GM08714 (cell line): ENCODE results near the gene ZNF839.
A peak's percentile ranks its signal among the peaks of the same experiment; 100 is the strongest.

Source experiments
- H3K4me3 ChIP-seq: fragments of 200-500 bp; sonication (Bioruptor generic); 2 replicates; pipeline ENCODE4 v1.5.1; 2014; ENCODE audit warnings: mild to moderate bottlenecking, low read length, inconsistent platforms
- ZNF274 ChIP-seq: IDR thresholded peaks from 2 replicates; pipeline ENCODE4 v1.6.1; 2012; ENCODE audit warnings: mild to moderate bottlenecking, low read depth, low read length

The ZNF839 gene

DNA sequence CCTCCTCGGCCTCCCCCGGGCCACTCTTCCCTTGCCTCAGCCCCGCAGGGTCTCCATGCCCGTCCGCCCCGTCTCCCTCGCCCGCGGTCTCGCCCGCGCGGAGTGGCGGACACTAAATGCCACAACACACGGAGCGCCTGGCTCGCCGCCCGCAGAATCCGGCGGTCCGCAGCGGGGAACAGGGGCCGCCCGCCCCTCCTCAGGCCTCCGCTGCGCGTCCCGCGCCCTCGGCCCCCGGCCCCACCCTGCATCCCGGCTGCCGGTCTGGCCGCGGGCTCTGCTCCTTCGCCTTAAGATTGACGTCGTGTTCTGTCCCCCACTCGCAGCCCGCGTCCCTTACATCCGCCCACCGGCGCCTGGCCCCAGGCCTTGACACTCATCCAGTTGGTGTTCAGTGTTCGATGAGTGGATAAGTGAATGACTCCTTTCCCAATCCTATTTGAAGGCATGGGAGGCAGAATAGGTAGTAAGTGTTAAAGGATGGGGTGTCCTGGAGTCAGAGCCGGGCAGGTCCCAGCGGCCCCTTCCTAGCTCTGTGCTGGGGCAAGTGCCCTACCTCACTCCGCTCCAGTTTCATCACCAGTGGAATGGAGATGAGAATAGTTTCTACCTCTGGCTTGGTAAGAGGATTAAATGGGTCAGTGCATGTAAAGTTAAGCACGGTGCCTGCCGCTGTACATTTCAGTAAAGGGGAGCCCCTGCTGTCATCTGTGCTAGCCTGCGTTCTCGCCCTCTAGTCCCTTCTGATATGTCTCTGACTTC is 43.8 kb downstream of the ZNF839 start:
- no peak for TF ChIP-seq ZNF274

DNA sequence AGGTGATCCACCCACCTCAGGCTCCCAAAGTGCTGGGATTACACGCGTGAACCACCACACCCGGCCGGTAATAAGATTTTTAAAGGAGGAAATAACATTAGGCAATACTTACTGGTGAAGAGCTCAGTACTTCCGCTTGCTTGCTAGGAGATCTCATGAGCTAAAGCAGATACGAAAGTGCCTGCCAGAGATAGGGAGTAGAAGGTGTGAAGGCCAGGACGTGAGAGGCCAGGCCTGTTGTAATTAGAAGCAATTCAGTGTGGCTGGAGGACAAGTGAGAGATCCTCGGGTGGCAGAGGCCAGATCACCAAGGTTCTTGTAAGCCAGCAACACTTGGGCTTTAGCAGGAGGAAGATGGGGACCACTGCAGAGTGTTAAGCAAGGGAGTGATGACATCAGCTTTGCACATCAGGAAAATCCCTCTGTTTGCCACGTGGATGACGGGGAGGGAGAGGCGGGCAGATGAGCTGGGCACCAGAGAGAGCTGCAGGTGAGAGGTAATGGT is 50.8 kb downstream of the ZNF839 start:
- no peak overlapping the region for H3K4me3 ChIP-seq
- no peak for TF ChIP-seq ZNF274

More for the DNA sequence above, 43.8 kb downstream of the ZNF839 start:
- H3K4me3 ChIP-seq: peak overlapping the region; percentile 84

DNA sequence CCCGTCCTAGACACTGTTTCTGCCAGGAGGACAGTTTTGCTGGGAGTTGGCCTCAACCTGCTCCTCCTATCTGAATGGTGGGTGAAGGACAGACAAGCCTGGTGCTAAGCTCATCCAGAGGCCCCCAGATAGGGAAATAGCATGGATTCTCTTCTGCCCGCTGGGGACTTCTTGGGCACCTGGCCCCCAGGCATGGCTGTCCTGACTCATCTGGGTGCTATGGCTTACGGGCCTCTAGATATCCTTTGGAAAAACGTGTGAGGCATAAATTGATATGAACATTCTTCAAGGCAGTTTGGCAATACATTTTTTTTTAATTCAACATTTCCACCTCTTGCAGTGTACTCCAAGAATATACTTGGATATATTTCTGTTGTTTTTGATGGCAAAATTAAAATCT is 51.8 kb downstream of the ZNF839 start:
- TF ChIP-seq ZNF274: no peak
- H3K4me3 ChIP-seq: no peak overlapping the region

DNA sequence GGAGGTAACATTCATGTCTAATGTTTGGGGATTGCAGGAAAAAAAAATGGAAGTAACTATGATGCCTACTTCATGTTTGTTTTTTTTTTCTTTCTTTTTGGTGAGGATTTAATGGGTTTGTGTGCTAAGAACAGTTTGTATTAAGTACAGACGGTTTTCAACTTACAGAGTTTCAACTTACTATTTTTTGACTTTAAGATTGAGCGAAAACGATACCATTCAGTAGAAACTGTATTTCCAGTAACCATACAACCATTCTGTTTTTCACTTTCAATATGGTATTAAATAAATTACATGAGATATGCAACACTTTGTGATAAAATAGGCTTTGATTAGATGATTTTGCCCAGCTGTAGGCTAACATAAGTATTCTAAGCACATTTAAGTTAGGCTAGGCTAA is 53.6 kb downstream of the ZNF839 start:
- H3K4me3 ChIP-seq: no peak overlapping the region
- no peak for TF ChIP-seq ZNF274

DNA sequence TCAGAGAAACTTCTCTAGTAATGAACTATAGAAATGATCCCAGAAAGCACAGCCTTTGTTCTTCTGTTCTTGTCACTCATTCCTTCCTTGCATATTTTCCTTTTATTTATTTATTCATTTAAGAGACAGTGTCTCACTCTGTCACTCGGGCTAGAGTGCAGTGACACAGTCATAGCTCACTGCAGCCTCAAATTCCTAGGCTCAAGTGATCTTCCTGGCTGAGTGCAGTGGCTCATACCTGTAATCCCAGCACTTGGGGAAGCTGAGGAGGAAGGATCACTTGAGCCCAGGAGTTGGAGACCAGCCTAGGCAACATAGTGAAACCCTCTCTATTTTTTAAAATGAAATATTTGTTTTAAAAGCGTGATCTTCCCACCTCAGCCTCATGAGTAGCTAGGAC is 54.7 kb downstream of the ZNF839 start:
- TF ChIP-seq ZNF274: no peak
- H3K4me3 ChIP-seq: no peak overlapping the region

DNA sequence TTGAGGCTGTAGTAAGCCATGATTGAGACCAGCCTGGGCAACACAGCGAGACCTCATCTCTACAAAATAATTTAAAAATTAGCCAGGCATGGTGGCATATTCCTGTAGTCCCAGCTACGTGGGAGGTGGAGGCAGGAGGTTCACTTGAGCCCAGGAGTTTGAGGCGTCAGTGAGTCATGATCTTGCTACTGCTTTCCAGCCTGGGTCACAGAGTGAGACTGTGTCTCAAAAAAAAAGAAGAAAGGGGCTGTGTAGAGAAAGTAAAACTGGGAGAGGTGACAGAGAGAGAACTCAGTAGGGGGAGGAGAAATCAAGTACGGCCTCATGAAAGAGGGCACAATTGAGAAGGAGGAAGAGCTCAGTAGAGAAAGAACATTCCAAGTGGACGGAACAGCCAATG is 55.6 kb downstream of the ZNF839 start:
- no peak for TF ChIP-seq ZNF274

DNA sequence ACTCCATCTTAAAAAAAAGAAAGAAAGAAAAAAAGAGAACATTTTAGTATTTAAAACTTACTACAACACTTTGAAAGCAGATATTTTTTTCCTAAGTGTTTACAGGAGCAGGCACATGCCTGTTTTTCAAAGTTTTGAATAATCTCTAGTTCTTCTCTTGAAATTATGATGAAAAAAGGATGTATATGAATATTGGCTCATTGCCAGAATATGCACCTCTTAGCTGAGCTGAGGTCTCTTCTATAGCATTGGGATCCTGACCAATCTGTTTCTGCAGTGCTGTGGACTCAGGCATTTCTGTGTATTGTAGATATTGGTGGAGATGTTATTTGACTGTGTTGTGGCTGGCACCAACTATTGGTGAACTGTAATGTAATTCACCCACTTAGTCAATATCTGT is 58.1 kb downstream of the ZNF839 start:
- no peak for TF ChIP-seq ZNF274
- no peak overlapping the region for H3K4me3 ChIP-seq

More for the DNA sequence above, 55.6 kb downstream of the ZNF839 start:
- no peak overlapping the region for H3K4me3 ChIP-seq

DNA sequence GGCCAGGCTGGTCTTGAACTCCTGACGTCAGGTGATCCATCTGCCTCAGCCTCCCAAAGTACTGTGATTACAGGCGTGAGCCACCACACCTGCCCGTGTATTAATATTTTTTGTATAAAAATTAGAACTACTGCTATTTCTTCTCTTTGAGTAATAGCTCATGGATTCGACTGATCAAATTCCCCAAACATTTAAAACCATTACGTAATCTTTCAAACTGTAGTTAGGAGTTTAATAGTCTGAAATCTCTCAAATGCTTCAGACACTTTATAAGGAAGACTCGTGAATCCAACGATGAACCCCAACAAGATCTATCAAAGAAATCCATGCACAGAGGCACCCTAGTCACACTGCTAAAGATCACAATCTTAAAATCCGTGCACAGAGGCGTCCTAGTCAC is 59.3 kb downstream of the ZNF839 start:
- no peak for TF ChIP-seq ZNF274
- no peak overlapping the region for H3K4me3 ChIP-seq

DNA sequence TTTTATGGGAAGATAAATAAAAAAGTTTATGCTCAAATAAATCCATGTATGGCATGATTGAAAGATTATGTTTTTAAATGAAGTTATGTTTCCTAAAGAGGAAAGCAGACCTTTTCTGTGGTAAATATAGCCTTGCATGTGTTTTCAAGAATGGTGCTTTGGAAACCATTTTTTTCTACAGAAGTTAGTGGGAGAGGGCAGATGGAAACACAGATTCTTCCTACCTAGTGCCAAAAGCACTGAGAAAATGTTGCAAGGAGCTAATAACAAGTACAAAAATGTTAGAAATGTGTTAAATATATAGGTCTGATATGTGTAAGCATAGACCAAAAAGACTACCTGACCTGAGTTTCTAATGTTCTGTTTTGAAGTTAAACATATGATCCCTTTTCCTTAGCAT is 67.5 kb downstream of the ZNF839 start:
- no peak overlapping the region for H3K4me3 ChIP-seq
- no peak for TF ChIP-seq ZNF274

GRCh38 chr14:102389246-102389645 is 69.7 kb downstream of the ZNF839 start:
- no peak for TF ChIP-seq ZNF274
- H3K4me3 ChIP-seq: no peak overlapping the region

DNA sequence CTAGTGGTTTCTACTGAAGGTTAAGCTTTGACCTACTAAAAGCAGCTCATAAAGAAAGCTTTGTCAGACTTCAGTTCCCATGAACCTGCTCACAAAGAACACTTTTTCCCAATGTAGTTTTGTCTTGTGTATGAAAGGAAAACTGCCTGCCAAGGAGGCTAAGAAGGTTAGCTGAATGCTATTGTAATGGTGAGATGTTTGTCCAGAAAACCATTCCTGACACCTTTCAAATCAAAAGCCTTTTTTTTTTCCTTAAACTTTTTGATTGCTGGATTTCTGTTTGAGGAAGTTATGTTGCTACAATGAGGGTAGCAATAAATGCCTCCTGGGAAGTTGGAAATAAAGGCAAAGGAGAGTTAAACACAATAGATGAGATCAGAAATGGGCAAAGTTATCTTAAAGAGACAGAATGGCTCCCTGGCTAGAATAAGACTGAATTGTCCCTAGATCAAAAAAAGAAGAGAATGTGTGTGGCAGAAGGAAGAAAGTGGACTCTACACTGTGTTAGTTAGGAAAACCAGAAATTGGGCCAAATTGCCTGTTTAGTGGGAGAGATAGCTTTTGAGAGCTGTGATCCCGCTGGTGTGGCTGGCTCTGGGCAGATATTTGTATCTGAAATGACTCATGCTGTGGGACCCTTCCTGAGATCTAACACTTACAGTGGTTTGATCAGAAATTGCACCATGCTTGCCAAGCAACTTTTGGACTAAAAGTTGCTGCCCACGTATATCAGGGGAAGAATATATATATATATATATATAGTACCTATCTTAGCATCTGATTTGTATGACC is 70.7 kb downstream of the ZNF839 start:
- H3K4me3 ChIP-seq: no peak overlapping the region
- TF ChIP-seq ZNF274: no peak
